Measurements from ENCODE around the gene LHX4. TPM values are rescaled to one million over a fixed set of nuclear protein-coding genes. Genes with fewer than 3 reads are reported as not detected.

Gene LHX4
- total and polyA plus RNA-seq, 2 of the 13 experiments (the other 11 are each of a cell fraction or from before 2014, with no cell fraction given) = 0.03 to 0.07 TPM

GRCh38 chr1:180235502-180236239, 5.6 kb downstream of the LHX4 start:
- no peak overlapping the region for H2AFZ ChIP-seq (ENCODE audit: low read length)
- no peaks in the 10 kb centered on the region for H3K36me3 ChIP-seq (replicated peaks in 1 of 2; ENCODE audit: control insufficient read depth in 1 of 2, insufficient read depth in 2 of 2, low read length in 2 of 2)
- no peak overlapping the region for H3K4me3 ChIP-seq (replicated peaks in 1 of 3; ENCODE audit: insufficient read depth in 1 of 3, low read depth in 2 of 3, low read length in 3 of 3)
- H3K79me2 ChIP-seq (ENCODE audit: insufficient read depth, low read length) = no peaks in the 10 kb centered on the region
- no peak overlapping the region for H3K9ac ChIP-seq (ENCODE audit: insufficient read depth, low read depth, low read length)
- BruUV-seq (replicated peaks) = no TSS peak
- FAIRE-seq (no peak), ATAC-seq (no peak), DNase-seq (ENCODE audit: low spot score) (no peak)
- H4K20me1 ChIP-seq (ENCODE audit: insufficient read depth, low read length) = peaks cover 10% of the 10 kb centered on the region; the same call in 1 of the 2 replicates
- intact Hi-C loops (cut with micrococcal nuclease; ENCODE audit: unreplicated experiment) = no loop called here
- no peaks in the 10 kb centered on the region for H3K9me3 ChIP-seq (ENCODE audit: low read length)
- no peak for TF ChIP-seq NR2F1 (CRISPR knock-in tag; IDR thresholded peaks at IDR 0.05)
- no peak for TF ChIP-seq ZNF138 (CRISPR knock-in tag; IDR thresholded peaks at IDR 0.05; ENCODE audit: low read depth)
- TF ChIP-seq ZNF414 (CRISPR knock-in tag; IDR thresholded peaks at IDR 0.05) = no peak
- TF ChIP-seq ZNF337 (CRISPR knock-in tag; IDR thresholded peaks at IDR 0.05; ENCODE audit: borderline replicate concordance, low read depth) = no peak
- no peak for TF ChIP-seq TAF15 (IDR thresholded peaks at IDR 0.05; ENCODE audit: low read depth, low read length, poor library complexity, severe bottlenecking)
- no peak for TF ChIP-seq ZBTB10 (CRISPR knock-in tag; IDR thresholded peaks at IDR 0.05; ENCODE audit: borderline replicate concordance)
- TF ChIP-seq FLYWCH1 (CRISPR knock-in tag; IDR thresholded peaks at IDR 0.05) = no peak
- no peak for TF ChIP-seq RFXANK (CRISPR knock-in tag; IDR thresholded peaks at IDR 0.05)
- no peak for TF ChIP-seq HINFP (CRISPR knock-in tag; IDR thresholded peaks at IDR 0.05; ENCODE audit: low read depth)
- no peak for TF ChIP-seq SETDB1 (CRISPR knock-in tag; IDR thresholded peaks at IDR 0.05; ENCODE audit: borderline replicate concordance)
- no peak for TF ChIP-seq ZNF124 (CRISPR knock-in tag; IDR thresholded peaks at IDR 0.05)
- ChIA-PET POLR2A (no interaction called here), CTCF (ENCODE audit: low intra/inter-chr PET ratio, low total read pairs) (no interaction called here)
- H3K4me1 ChIP-seq (ENCODE audit: insufficient read depth, low read length) = peaks cover 26% of the 10 kb centered on the region; the same call in 1 of the 2 replicates
- no peak overlapping the region; the same call in 1 of the 2 replicates for H3K4me2 ChIP-seq (ENCODE audit: low read depth, low read length)
- WGBS (ENCODE audit: low lambda C conversion rate) = 46% methylated on average over 48 of the region's 49 CpGs
- no peak overlapping the region for H3K27ac ChIP-seq (ENCODE audit: extremely low read length, insufficient read depth, low read length)
- in situ Hi-C loops (cut with HindIII; ENCODE audit: extremely low pct_ligation_motif_present, low pct_unique_long_range_greater_than_20kb) = no loop called here
- peaks cover 13 to 95% of the 10 kb centered on the region in 2 experiments for H3K27me3 ChIP-seq (ENCODE audit: control insufficient read depth in 1 of 2, insufficient read depth in 2 of 2, low read length in 2 of 2)
